Measurements from ENCODE around the gene KCNRG.

- TF ChIP-seq, protein P1, sequence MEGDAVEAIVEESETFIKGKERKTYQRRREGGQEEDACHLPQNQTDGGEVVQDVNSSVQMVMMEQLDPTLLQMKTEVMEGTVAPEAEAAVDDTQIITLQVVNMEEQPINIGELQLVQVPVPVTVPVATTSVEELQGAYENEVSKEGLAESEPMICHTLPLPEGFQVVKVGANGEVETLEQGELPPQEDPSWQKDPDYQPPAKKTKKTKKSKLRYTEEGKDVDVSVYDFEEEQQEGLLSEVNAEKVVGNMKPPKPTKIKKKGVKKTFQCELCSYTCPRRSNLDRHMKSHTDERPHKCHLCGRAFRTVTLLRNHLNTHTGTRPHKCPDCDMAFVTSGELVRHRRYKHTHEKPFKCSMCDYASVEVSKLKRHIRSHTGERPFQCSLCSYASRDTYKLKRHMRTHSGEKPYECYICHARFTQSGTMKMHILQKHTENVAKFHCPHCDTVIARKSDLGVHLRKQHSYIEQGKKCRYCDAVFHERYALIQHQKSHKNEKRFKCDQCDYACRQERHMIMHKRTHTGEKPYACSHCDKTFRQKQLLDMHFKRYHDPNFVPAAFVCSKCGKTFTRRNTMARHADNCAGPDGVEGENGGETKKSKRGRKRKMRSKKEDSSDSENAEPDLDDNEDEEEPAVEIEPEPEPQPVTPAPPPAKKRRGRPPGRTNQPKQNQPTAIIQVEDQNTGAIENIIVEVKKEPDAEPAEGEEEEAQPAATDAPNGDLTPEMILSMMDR (optimal IDR thresholded peaks at IDR 0.05 in 1 of 3, IDR thresholded peaks at IDR 0.05 in 1 of 3, conservative IDR thresholded peaks at IDR 0.05 in 1 of 3; ENCODE audit: extremely low read depth in 1 of 3, insufficient read depth in 2 of 3, low read length in 3 of 3): no peak
- TF ChIP-seq EZH2 (IDR thresholded peaks at IDR 0.05; ENCODE audit: low read length): no peak
Observed at GRCh38 chr13:50017819-50018218, 2.6 kb downstream of the KCNRG start.
